Measurements from ENCODE around the gene RPA1. TPM values are rescaled to one million over a fixed set of nuclear protein-coding genes. Genes with fewer than 3 reads are reported as not detected.

RPA1 gene
- total and polyA plus RNA-seq, 10 of the 15 experiments (the other 5 are each of a cell fraction or from before 2014, with no cell fraction given) = 35.9 to 198 (median 71.2) TPM

GRCh38 chr17:1843947-1844346, 14.1 kb downstream of the RPA1 start:
- ChIA-PET CTCF (no interaction called here), RAD21 (ENCODE audit: unreplicated experiment) (no interaction called here), POLR2A (no interaction called here), SMC1A (ENCODE audit: uncharacterized antibody, unreplicated experiment) (interaction anchor here (1.1 to 2.2 kb wide), 3 partner anchors 9 to 127 kb away, joined by 5 to 7 read pairs (median 6); no protein-coding TSS in a partner anchor)
- Histone ChIP-seq H3K4me1 (ENCODE audit: control insufficient read depth, insufficient read depth, low read length) (no peaks in the 10 kb centered on the region), H3K9me3 (replicated peaks; ENCODE audit: control insufficient read depth, insufficient read depth, low read length) (no peaks in the 10 kb centered on the region), H3K79me2 (ENCODE audit: control insufficient read depth, insufficient read depth, low read length) (peaks cover 8% of the 10 kb centered on the region), H3K27me3 (replicated peaks in 1 of 2; ENCODE audit: control insufficient read depth in 2 of 2, insufficient read depth in 2 of 2, low read length in 1 of 2) (no peaks in the 10 kb centered on the region), H3K27ac (ENCODE audit: control insufficient read depth, insufficient read depth) (no peak overlapping the region), H3K4me3 (no peak overlapping the region), H2AFZ (ENCODE audit: control insufficient read depth, low read depth, low read length) (no peak overlapping the region), H3K9ac (ENCODE audit: control insufficient read depth, insufficient read depth, low read length) (no peak overlapping the region), H4K20me1 (ENCODE audit: control insufficient read depth, insufficient read depth) (no peaks in the 10 kb centered on the region), H3K36me3 (ENCODE audit: control insufficient read depth in 2 of 2, insufficient read depth in 2 of 2, low read length in 1 of 2) (peaks cover 10 to 25% of the 10 kb centered on the region in 2 experiments), H3K4me2 (ENCODE audit: control insufficient read depth, insufficient read depth) (no peak overlapping the region)
- no peak for FAIRE-seq
- intact Hi-C loops (cut with micrococcal nuclease; ENCODE audit: unreplicated experiment) (no loop called here), in situ Hi-C loops (cut with MboI) (no loop called here)
- WGBS (ENCODE audit: insufficient coverage, insufficient replicate concordance, low lambda C conversion rate, missing lambda C conversion rate) = 99% methylated on average over 9 of the region's 9 CpGs
- ATAC-seq = no peak
- TF ChIP-seq EZH2 (IDR thresholded peaks at IDR 0.05; ENCODE audit: borderline replicate concordance, control insufficient read depth, low read depth, low read length) = no peak
- TF ChIP-seq NFYB (IDR thresholded peaks at IDR 0.05; ENCODE audit: insufficient read depth, low read depth, low read length) = no peak
- TF ChIP-seq MXI1 (IDR thresholded peaks at IDR 0.05; ENCODE audit: low read depth, low read length) = no peak
- no peak for TF ChIP-seq EGR1 (IDR thresholded peaks at IDR 0.05; ENCODE audit: borderline replicate concordance in 1 of 2, low read depth in 2 of 2, low read length in 2 of 2)
- no peak for TF ChIP-seq BRCA1 (IDR thresholded peaks at IDR 0.05; ENCODE audit: low read depth, low read length)
- no peak for TF ChIP-seq JUNB (IDR thresholded peaks at IDR 0.05)
- TF ChIP-seq SREBF1 (IDR thresholded peaks at IDR 0.05; ENCODE audit: low read length) = no peak
- TF ChIP-seq ZBTB40 (IDR thresholded peaks at IDR 0.05; ENCODE audit: borderline replicate concordance) = no peak
- TF ChIP-seq CHD2 (IDR thresholded peaks at IDR 0.05; ENCODE audit: borderline replicate concordance, low read depth, low read length) = no peak
- TF ChIP-seq YBX1 (IDR thresholded peaks at IDR 0.05) = no peak
- TF ChIP-seq YY1 (IDR thresholded peaks at IDR 0.05; ENCODE audit: low read depth, low read length) = no peak
- no peak for TF ChIP-seq CHD4 (IDR thresholded peaks at IDR 0.05)
- no peak for TF ChIP-seq POLR2A (IDR thresholded peaks at IDR 0.05; ENCODE audit: low read depth, low read length)
- no peak for TF ChIP-seq MEF2B (IDR thresholded peaks at IDR 0.05; ENCODE audit: partially characterized antibody, poor library complexity, severe bottlenecking)
- TF ChIP-seq RELB (IDR thresholded peaks at IDR 0.05; ENCODE audit: low read depth) = no peak
- TF ChIP-seq E2F8 (IDR thresholded peaks at IDR 0.05; ENCODE audit: low read depth, partially characterized antibody) = no peak
- TF ChIP-seq PML (IDR thresholded peaks at IDR 0.05; ENCODE audit: low read length) = no peak
- no peak for TF ChIP-seq CBX3 (IDR thresholded peaks at IDR 0.05; ENCODE audit: borderline replicate concordance, low read depth)
- TF ChIP-seq ZNF622 (IDR thresholded peaks at IDR 0.05) = no peak
- no peak for DNase-seq (ENCODE audit: low read depth, low spot score)
- BruUV-seq (replicated peaks) = no TSS peak
